HG03571 (cell line): Measurements from ENCODE around the gene FNDC1.
"Not testable (repeated sequence)": the region's sequence is repeated elsewhere in the genome, so short reads cannot be mapped to it uniquely, and the experiment has no call there.

Experiments used
- ATAC-seq: cut with Tn5 transposase; IDR thresholded peaks from one replicate; pipeline ENCODE4 v1.9.1; 2021; ENCODE audit not compliant: unreplicated experiment

Gene FNDC1

DNA sequence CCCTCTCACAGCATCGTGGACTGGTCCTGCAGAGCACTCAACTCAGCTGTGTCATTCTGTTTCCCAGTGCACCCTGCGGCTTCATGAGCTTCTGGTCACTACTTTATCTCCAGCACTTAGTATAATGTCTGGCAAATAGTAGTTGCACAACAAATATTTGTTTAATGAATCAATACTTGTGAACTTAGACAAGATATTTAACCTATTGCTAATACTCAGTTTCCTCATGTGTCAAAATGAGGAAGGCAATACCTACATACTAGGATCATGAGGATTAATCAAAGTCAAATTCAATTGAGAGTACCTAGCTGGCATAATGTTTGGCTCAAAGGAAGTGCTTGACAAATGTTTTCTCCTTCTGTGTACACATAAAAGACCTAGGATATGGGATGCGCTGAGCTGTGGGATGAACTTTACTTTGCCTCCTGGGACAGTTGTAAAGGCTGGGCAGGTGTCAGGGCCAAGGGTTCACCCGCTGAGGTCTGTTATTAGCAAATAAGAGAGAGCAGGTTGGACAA lies 86.3 kb downstream of the FNDC1 start:
- ATAC-seq, result no peak

DNA sequence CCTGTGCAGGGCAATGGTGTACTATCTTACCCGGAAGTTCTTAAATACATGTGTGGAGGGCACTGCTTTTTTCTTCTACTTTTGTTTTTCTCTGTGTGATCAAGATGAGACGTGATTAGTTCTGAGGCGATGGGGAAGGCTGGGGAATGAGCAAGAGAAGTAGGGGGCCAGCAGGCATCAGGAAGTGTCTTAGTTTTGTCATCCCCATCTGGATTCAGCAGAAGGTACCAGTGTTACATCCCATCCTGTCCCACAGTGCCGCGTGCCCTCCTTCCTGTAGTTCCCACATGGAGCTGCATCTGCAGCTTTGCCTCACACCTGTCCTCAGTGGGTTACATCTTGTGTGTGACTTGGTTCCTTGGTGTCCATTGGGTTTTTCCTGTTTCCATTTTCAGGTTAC lies 86.9 kb downstream of the FNDC1 start:
- ATAC-seq, result no peak

DNA sequence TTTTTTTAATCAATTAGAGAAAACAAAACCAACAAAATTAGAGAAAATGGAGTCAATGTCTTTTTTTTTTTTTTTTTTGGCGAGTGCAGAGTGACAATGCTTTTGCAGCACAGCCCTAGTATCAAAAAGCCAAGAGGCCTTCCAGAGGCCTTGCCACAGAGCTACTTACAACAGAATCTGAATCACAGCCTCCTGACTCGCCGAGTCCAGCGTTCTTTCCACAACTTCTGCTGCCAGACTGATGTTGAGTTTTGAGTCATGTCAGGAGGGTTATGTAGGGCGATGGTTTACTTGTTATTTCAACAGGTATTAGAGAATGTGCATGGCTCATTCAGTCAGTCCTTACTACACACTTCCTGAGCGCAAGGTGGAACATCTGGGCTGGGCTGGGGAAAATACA lies 88.6 kb downstream of the FNDC1 start:
- ATAC-seq, result no peak

DNA sequence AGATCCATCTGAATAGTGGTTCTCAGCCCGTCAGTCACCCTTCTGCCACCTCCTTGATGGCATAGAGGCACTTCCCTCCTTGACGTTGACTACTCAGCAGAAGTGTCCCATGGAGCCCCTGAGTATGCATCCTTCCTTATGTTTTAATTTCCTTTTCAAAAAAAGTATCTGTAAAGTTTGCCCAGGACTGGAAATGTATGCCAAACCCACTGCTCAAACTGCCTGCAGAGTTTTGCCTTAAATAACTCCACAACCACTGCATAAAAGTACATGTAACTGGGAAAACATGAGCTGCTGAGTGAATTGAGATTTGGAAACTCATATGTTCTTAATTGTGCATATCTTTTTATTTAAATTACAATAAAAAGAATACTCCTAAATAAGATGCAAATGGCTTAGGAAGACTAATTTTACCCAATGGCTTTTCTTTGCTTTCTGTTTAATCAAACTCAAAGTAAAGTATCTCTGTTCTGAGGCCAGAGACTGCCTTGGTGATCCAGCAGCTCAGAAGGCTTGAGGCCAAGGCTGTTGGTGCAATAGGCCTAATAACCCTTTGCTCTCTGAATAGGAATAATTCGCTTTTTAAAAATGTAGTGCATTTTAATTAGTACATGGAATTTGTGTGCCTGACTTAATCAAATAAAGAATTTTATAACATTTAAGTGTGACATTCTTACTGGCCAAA lies 90.4 kb downstream of the FNDC1 start:
- no peak for ATAC-seq

DNA sequence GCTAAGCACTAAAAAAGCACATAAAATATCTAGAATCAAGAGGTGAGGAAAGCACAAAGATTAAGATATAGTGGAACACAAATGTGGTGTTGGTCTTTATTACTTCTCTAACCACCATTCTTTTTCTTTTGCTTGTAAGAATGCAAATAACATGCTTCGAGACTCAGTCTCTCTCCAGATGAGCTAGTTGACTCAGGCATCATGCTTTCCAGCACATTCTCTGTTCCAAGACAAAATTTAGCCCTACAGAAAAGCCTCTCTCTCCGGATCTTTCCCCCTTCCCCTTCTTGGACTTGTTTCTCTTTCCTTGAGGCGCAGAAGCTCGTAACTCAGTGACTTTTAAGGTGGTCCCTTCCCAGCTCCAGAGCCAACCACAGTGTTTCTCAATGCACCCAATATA lies 91.0 kb downstream of the FNDC1 start:
- ATAC-seq, result no peak

DNA sequence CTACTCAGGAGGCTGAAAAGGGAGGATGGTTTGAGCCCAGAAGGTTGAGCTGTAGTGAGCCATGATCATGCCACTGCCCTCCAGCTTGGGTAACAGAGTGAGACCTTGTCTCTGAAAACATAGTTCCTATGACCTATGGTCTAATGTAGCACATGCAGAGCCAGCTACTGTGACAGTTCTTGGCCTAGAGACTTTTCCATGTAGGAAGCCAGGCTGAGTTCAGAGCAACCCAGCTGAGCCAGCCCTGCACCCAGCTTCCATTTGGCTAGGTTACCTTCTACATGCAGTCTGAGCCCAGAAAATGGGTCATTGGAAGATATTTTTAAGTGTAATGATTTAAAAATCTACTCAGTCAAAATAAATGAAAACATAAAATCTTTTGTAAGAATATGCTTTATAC lies 92.8 kb downstream of the FNDC1 start:
- ATAC-seq, result no peak

DNA sequence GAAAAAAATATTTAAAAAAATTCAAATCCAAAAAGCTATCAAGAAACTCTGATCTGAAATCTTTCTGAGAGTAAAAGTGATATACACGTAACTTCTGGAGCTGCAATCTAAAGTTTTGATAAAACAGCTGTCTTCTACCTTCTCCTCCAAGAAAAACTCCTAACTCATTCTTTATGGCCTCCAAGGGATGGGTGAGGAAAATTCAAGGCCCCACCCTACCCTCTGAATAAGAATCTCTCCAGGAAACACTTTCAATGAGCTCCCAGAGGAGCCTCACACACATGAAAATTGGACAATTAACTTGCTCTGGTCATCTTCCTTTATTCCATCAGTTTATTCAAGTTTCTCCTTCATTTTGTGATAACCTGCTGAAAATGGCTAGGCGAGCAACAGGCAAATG lies 93.4 kb downstream of the FNDC1 start:
- ATAC-seq, result no peak

DNA sequence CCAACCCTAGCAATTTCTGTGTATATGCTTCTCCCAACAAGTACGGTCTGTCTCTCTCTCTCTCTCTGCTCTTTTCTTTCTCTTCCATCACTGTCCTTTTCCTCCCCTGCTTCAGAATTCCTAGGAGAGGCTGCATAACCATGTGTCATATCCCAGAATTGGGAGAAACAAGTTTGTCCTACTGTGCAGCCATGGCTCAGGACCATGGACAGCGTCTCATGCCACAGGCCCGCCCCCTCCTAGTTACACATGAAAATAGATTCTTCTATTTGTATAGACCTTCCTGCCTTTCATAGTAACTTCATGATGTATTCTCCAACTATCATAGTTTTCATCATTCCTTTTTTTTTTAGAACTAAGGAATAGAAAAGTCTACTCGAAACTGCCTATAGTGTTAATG lies 98.0 kb downstream of the FNDC1 start:
- ATAC-seq, result no peak

DNA sequence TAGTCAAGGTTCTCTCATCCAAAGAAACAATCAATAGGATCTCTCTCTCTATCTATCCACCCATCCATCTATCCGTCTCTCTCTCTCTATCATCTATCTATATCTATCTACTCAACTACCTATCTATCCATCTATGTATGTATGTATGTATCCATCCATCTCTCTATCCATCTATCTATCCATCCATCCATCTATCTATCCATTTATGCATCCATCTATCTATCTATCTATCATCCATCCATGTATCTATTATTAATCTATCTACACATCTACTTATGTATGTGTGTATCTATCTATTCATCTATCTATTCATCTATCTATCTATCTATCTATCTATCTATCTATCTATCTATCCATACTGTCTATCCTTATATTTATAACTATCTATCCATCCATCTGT lies 99.3 kb downstream of the FNDC1 start:
- no peak for ATAC-seq

DNA sequence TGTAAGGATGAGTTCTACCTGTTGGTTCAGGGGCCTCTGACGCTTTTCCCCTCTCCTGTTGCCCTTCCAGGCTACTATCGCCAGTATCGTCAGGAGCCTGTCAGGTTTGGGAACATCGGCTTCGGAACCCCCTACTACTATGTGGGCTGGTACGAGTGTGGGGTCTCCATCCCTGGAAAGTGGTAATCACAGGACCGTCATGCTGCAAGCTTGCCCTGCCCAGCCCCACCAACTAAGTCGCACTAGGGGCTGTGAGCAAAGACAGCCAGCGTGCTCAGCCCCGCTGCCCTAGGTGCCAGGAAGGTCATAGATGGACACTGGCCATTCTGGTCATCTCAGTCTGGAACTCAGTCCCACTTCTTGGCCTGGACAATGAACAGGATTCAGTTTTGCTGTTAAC lies 102.1 kb downstream of the FNDC1 start:
- no peak for ATAC-seq

DNA sequence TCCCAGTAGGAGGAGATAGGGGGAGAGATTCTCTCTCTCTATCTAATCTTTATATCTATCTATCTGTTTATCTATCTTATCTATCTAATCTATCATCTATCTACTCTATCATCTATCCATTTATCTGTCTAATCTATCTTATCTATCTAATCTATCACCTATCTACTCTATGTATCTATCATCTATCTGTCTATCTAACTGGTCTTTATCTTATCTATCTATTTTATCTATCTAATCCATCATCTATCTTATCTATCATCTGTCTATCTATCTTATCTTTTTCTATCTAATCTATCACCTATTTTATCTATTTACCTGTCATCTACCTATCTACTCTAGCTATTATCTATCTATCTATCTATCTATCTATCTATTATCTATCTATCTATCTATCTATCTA lies 109.4 kb downstream of the FNDC1 start:
- ATAC-seq, result no peak

DNA sequence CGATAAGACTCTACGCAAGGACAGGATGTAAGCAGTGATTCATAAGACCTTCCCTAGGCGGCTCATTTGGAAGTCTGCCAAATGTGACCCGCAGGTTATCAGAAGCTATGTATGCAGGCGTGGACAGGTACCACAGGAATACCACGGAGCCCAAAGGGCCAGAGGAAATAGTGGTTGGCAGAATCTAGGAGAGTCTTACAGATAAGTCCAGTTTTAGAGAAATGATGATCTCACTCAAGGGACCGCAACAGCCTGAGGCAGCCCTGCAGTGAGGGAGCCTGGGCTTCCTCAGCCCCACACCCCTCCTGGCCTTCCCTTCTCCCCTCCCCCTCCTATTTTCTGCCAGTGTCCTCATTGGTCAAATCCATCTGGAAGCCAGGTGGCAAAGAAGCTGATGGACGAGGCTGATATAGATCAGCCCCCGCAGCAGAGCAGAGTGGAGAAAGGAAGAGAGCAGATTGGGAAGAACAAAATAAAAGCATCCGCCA lies 110.6 kb downstream of the FNDC1 start:
- no peak for ATAC-seq

DNA sequence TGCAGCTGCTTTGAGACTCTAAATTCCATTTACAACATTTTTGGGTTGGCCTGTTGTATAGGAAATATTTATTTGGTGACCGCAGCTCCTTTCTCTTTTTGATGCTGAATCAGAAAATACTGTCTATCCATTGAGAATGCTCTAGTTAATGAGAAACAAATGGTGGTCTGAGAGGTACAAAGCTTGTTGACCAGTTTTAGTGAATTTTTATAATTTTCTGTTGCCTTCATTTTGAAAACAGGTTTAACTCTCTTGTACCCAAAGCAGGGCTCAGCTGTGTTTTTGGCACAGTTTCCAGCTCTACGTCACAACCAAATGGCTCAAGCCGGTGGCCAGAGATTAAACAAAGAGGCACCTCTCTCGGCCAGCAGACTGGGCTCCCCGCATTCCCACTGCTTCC lies 113.2 kb downstream of the FNDC1 start:
- ATAC-seq, result no peak

DNA sequence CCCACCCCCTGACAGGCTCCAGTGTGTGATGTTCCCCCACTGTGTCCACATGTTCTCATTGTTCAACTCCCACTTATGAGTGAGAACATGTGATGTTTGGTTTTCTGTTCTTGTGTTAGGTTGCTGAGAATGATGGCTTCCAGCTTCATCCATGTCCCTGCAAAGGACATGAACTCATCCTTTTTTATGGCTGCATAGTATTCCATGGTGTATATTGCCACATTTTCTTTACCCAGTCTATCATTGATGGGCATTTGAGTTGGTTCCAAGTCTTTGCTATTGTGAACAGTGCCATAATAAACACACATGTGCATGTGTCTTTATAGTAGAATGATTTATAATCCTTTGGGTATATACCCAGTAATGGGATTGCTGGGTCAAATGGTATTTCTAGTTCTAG lies 115.5 kb downstream of the FNDC1 start:
- not testable (repeated sequence) for ATAC-seq

DNA sequence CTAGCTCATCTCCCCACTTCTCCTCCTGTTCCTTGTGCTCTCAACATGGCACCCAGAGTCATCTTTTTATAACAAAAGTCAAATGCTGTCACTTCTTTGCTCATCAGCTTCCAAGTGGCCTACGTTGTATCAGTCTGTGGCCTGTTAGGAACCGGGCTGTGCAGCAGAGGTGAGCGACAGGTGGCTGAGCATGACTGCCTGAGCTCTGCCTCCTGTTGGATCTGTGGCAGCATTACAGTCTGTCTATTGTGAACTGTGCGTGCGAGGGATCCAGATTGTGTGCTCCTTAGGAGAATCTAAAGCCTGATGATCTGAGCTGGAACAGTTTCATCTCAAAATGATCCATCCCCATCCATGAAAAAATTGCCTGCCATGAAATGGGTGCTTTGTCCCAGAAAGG lies 129.6 kb downstream of the FNDC1 start:
- ATAC-seq, result no peak

DNA sequence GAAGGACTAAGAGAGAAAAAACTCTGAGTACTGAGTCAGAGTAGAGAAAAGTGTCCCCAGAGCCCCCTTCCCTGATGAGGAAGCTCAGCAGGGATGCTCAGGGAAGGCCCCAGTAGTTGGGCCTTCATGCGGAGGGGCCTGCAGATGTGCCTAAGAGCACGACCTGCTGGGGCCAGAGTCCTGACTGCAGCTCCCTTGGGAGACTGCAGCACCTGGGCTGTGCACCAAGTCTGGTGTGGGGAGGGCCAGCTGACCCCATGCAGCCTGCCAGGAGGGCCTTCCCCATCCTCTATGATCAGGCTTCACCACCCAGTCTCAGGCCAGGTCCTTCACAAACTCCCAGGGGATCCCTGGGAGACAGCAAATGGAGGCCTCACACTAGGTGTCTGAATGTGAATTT lies 130.4 kb downstream of the FNDC1 start:
- no peak for ATAC-seq

DNA sequence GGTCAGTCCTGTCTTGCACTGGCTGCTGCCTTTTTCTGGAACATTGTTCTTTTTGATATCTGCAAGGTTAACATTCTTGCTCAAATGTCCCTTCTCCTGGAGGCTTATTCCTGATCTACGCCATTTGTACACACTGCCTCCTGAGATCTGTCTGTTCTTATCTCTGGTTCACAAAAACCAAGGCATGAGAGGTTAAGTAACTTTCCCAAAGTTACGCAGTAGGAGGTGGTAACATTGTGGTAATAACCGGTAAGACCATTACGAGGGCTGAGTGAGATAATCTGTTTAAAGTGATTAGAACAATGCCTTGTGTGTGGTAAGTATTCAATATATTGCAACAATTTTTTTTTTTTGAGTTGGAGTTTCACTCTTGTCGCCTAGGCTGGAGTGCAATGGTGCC lies 132.1 kb downstream of the FNDC1 start:
- no peak for ATAC-seq

DNA sequence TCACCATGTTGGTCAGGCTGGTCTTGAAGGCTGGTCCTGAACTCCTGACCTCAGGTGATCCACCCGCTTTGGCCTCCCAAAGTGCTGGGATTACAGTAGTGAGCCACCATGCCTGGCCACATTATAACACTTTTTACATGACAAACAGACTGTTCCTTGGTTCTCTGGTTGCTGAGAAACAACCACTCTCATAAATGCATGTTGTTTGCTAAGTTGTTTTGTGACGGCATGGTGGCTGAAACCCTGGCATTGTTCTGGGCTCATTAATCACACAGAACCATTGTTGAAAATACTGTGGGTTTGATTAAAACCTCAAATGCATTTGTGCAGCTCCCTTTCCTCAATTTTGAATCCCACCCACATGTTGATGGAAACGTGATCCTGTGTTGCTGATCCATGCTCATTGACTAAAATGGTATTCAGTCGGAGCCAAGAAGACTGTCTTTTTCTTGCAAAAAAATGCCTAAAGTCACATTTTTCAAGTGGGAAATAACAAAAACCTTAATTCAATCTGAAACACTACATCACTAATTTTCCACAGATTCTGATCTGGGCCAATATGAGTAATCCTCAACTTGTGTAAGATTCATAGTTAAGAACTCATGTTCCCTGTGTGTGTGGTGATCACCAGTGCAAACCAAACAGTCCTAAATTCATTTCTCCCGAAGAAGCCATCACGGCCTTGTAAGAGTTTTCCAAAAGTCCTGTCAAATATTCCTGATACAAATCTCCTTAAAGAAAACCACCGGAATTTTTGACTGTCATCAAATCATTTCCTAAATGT lies 132.8 kb downstream of the FNDC1 start:
- no peak for ATAC-seq

DNA sequence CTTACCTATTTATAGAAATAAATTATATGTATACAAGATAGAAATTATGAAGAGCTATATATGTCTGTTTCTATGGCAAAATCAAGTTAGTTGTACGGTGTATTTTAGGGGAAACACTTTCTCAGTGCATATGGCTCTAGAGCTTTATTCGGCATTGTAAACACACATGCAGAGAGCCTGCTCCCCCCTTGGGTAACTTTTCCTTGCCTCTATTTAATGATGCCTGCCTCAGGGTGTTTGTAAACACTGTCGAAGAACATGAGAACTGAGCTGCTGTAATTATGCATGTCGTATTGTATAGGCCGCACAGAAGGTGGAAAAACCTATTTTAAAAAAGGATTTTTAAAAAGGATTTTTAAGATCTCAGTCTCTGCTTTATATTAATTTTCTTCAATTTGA lies 133.4 kb downstream of the FNDC1 start:
- ATAC-seq, result no peak

DNA sequence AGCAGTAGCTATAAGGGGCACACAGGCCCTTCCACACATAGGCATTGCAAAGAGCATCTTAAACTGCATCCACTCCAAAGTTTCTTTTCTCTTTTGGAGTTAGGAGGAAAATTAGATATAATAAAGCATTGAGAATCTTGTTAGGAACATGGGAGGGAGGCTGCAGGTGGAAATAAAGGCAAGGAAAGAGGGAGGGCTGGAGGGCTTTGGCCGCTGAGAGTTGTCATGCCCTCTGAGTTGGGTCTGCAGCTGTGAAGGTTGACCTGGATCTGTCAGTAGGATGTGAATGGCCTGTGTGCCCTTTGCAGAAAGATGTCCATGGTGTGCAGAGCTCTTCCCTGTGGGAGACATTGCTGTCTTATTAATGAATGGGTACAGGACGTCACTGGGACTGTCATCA lies 134.0 kb downstream of the FNDC1 start:
- no peak for ATAC-seq

DNA sequence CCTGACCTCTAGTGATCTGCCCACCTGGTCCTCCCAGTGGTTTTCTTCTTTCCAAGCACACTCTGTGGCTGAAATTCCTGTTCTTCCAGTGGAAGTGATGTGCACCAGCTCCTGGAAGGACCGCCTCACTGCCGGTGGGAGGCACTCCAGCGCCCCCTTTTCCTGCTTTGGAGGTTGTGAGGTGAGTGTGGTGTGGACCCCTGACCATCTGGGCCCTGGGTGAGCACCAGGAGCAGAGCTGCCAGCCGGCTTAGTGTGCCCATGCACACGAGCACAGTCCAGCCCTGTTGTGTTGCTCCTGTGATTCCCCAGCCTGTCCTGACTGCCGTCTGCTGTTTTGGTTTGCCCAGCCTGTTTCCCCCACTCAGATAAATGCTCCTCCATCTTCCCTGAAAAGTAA lies 134.6 kb downstream of the FNDC1 start:
- ATAC-seq, result no peak

DNA sequence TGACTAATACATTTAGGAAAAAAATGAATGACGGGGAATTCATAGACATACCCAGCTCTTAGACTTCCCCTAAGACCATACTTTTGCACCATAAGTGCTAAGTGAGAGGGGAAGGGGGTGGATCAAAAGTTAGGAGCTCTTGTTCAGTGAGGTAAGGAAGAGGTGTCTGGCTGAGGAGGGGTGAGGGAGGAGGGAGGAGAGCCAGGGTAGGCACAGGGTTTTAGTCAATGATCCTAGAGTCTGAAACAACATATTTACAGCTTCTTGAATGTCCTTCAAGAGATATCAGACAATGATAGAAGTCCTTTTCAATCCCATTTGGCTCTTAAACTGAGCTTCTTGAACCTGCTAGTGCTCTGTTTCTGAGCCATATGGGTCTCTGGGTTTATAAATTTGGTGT lies 135.4 kb downstream of the FNDC1 start:
- ATAC-seq, result no peak
